ENCODE results near the gene MEIOB. TPM values are rescaled to one million over a fixed set of nuclear protein-coding genes. Genes with fewer than 3 reads are reported as not detected.

MEIOB gene
- total RNA-seq, 1 experiment from 2014 or later = 1.3 TPM

DNA sequence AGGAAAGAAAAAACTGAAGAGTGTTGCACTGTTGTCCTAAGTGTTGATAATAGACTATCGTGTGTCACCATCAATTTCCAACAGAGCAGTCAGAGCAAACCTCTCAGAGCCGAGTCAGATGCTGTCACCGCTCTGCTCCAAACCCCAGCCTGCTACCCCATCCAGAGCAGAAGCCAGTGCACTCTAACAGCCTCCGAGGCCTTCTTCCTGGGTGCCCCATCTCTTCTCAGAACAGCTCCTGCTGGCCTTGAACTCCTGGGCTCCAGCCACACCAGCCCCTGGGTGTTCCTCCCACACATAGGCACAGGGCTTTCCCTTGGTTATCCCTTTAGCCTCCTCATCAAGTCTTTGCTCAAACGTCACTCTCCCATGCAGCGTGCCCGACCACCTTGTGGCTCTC is 21.0 kb downstream of the MEIOB start:
- H3K4me1 ChIP-seq (ENCODE audit: insufficient read depth, low read length) = no peaks in the 10 kb centered on the region
- H3K9me3 Mint-ChIP-seq = no peaks in the 10 kb centered on the region; a peak in 1 of 5 replicates
- no peak overlapping the region for H2AFZ ChIP-seq (ENCODE audit: low read length)
- H3K56ac ChIP-seq (ENCODE audit: insufficient read length, low read depth, low read length) = no peak overlapping the region
- H4K5ac ChIP-seq (ENCODE audit: insufficient read length, low read depth, low read length) = no peak overlapping the region
- WGBS (ENCODE audit: extremely low coverage, insufficient read length, low lambda C conversion rate) = no CpG with 5 or more reads among the region's 7 CpGs
- no peak overlapping the region for H3K23ac ChIP-seq (ENCODE audit: insufficient read length, low read depth, low read length)
- no peaks in the 10 kb centered on the region for H3K36me3 Mint-ChIP-seq (ENCODE audit: insufficient read depth in 1 of 3, low read depth in 3 of 3)
- no peak overlapping the region for H3K4me2 ChIP-seq (ENCODE audit: insufficient read depth, insufficient read length, low read length)
- no peak overlapping the region for H3K27ac ChIP-seq (ENCODE audit: insufficient read length, low read depth, low read length)
- H3K27me3 ChIP-seq (ENCODE audit: insufficient read depth, low read length) = no peaks in the 10 kb centered on the region
- no peak overlapping the region for H2BK20ac ChIP-seq (ENCODE audit: low read depth, low read length, poor library complexity, severe bottlenecking)
- H3K9ac ChIP-seq (ENCODE audit: extremely low read depth, insufficient read length, low read length) = no peak overlapping the region
- H3K23me2 ChIP-seq (ENCODE audit: insufficient read length, low read depth, low read length, poor library complexity, severe bottlenecking) = no peaks in the 10 kb centered on the region
- H4K8ac ChIP-seq (replicated peaks; ENCODE audit: insufficient read length, low read depth, low read length) = no peak overlapping the region
- H3T11ph ChIP-seq (ENCODE audit: low read length) = no peak overlapping the region
- H4K91ac ChIP-seq (ENCODE audit: insufficient read length, low read depth, low read length) = no peak overlapping the region
- no peaks in the 10 kb centered on the region for H3K79me1 ChIP-seq (ENCODE audit: insufficient read depth, low read depth, low read length, poor library complexity, severe bottlenecking)
- no peak overlapping the region for H3K14ac ChIP-seq (ENCODE audit: insufficient read depth, low read length)
- TF ChIP-seq, protein P1, sequence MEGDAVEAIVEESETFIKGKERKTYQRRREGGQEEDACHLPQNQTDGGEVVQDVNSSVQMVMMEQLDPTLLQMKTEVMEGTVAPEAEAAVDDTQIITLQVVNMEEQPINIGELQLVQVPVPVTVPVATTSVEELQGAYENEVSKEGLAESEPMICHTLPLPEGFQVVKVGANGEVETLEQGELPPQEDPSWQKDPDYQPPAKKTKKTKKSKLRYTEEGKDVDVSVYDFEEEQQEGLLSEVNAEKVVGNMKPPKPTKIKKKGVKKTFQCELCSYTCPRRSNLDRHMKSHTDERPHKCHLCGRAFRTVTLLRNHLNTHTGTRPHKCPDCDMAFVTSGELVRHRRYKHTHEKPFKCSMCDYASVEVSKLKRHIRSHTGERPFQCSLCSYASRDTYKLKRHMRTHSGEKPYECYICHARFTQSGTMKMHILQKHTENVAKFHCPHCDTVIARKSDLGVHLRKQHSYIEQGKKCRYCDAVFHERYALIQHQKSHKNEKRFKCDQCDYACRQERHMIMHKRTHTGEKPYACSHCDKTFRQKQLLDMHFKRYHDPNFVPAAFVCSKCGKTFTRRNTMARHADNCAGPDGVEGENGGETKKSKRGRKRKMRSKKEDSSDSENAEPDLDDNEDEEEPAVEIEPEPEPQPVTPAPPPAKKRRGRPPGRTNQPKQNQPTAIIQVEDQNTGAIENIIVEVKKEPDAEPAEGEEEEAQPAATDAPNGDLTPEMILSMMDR (conservative IDR thresholded peaks at IDR 0.05) = no peak
- H2BK120ac ChIP-seq (ENCODE audit: low read depth, low read length, poor library complexity, severe bottlenecking) = no peak overlapping the region
- DNase-seq = no peak
- no peak overlapping the region for H2BK12ac ChIP-seq (ENCODE audit: insufficient read length, low read depth, low read length)
- no peaks in the 10 kb centered on the region for H3K9me3 ChIP-seq (ENCODE audit: control insufficient read depth, low read depth, low read length)
- no peak overlapping the region for H2BK15ac ChIP-seq (ENCODE audit: low read depth, low read length)
- no peaks in the 10 kb centered on the region for H4K20me1 ChIP-seq (ENCODE audit: control insufficient read depth, insufficient read depth, insufficient read length)
- H3K27me3 Mint-ChIP-seq (ENCODE audit: low read depth) = peaks cover 64% of the 10 kb centered on the region
- no peak overlapping the region for H3K18ac ChIP-seq (ENCODE audit: insufficient read length, low read depth, low read length)
- no peak overlapping the region for H2AK5ac ChIP-seq (ENCODE audit: insufficient read length, low read length)
- no peak overlapping the region for H3K27ac Mint-ChIP-seq
- no peaks in the 10 kb centered on the region for H3K4me1 Mint-ChIP-seq
- H3K4me3 Mint-ChIP-seq = peak overlapping the region in 1 of 2 experiments; percentile 38; a peak in 1 of 5 replicates
- H3K79me2 ChIP-seq (ENCODE audit: insufficient read depth, low read length) = no peaks in the 10 kb centered on the region
- no peak overlapping the region for H2BK5ac ChIP-seq (ENCODE audit: insufficient read length, low read length)
- H3K4ac ChIP-seq (ENCODE audit: low read depth, low read length) = no peak overlapping the region

Data from H9 (cell line).